Hematopoietic multipotent progenitor cell treated with erythropoietin and hydrocortisone succinate and interleukin-3 and kit ligand, for 15 days (in vitro differentiated cells): Measurements from ENCODE around the gene PPM1F.

Experiments used
- DNase-seq: peaks from one replicate; pipeline ENCODE4 v3.0.0-alpha.2; 2015; ENCODE audit warnings: low spot score

PPM1F gene, protein sequence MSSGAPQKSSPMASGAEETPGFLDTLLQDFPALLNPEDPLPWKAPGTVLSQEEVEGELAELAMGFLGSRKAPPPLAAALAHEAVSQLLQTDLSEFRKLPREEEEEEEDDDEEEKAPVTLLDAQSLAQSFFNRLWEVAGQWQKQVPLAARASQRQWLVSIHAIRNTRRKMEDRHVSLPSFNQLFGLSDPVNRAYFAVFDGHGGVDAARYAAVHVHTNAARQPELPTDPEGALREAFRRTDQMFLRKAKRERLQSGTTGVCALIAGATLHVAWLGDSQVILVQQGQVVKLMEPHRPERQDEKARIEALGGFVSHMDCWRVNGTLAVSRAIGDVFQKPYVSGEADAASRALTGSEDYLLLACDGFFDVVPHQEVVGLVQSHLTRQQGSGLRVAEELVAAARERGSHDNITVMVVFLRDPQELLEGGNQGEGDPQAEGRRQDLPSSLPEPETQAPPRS

DNA sequence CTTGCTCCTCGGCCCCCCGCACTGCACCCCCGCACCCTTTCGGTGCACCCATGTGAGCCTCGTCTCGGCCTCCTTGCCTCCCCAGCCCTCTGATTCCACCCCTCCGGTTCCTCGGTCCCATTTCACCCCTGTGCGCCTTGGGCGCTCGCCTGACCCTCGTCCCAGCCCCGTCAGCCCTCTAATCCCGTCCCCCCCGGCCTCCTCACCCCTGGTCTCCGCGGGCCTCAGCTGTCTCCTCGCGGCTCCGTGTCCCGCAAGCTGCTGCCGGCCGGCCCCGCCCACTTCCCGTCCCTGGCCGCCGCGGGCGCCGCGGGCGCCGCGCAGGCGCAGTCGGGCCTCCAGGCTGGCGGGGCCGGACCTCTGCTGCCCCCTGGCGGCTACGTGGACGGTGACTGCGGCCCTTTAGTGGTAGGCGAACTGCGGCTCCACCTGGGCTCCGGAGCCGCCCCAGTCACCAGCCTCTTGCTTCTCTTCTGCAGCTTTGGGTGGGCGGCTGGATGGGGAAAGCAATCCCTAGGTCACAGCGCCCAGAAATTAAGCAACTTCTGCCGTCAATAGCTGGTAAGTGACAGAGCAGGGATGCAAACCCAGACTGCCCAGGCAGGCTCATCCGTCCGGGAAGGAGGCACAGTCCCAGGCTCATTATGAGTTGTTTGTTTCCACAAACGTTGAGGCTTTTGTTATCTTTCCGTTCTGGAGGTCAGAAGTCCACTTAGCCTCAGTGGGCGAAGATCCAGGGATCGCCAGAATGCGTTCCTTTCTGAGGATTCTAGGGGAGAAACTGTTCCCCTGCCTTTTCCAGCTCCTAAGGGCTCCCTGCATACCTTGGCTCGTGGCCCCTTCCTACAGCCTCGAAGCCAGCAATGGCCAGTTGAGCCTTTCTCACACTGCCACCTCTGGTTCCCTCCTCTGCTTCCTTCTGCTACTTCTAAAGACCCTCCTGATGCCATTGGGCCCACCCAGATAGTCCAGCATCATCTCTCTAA is at the start of gene PPM1F:
Gene PPM1F, minus strand, starts transcription at position 263 of the 986 bp plus-strand sequence. CDS start 6,800 bp downstream, outside the sequence.
- DNase-seq = peak; percentile 91

DNA sequence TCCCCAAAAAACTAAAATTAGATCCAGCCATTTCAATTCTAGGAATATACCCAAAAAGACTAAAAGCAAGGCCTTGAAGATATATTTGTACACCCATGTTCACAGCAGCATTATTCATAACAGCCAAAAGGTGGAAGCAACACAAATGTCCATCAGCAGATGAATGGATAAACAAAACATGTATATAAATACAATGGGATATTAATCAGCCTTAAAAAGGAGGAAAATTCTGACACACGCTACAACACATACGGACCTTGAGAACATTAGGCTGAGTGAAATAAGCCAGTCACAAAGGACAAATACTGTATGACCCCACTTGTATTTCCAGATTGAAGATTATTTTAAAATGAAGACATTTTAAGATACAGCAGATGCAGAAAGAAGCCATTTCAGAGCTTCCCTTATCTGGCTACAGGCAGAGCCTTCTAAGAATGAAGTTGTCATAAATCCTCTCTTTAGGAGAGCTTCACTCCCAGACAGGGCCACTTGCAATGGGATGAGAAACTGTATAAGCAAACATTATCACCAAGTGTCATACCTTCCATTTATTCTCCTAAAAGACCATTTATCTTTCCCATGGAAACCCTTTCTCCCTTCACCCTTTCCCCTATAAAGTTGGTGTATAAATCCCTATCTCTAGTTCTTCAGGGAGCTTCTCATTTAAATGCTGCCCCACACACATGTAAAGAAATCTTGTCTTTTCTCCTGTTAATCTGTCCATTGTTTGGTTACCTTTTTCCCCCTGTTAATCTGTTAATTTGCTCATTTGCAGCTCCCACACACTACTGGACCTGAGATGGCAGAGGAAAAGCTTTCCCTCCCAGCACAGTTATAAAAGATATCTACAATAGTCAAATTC is 49.2 kb upstream of the PPM1F start:
- DNase-seq = no peak

- no peak for DNase-seq
Observed at GRCh38 chr22:21998595-21999247, 46.1 kb upstream of the PPM1F start.

- DNase-seq = no peak
Observed at GRCh38 chr22:21996175-21996720, 43.6 kb upstream of the PPM1F start.

- no peak for DNase-seq
Observed at GRCh38 chr22:21995660-21996059, 43.0 kb upstream of the PPM1F start.

DNA sequence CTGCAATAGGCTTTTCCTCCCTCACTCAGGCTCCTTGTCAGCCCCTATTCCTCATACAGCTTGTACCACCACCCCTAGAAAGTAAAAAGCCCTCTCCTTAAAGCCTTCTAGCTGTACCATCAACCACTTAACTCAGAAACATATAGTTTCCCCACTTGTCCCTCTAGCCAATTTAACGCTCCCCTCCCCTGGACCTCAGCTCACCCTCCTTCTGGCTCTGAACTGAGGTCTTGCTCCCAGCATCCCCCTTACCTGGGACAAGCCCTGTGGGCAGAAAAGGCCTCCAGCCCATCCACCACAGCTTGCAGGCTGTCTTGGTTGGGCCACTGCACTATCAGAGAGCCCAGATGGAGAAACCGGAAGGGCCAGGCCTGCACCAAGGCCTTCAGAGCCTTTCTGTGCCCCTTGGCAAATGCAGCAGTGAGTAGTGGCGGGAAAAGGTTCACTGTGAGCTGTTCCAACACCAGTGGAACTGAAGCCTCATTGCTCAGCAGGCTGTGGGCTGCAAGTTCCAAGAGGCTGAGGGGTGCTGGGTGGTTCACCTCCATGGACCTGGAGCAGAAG is 42.3 kb upstream of the PPM1F start:
- no peak for DNase-seq

DNA sequence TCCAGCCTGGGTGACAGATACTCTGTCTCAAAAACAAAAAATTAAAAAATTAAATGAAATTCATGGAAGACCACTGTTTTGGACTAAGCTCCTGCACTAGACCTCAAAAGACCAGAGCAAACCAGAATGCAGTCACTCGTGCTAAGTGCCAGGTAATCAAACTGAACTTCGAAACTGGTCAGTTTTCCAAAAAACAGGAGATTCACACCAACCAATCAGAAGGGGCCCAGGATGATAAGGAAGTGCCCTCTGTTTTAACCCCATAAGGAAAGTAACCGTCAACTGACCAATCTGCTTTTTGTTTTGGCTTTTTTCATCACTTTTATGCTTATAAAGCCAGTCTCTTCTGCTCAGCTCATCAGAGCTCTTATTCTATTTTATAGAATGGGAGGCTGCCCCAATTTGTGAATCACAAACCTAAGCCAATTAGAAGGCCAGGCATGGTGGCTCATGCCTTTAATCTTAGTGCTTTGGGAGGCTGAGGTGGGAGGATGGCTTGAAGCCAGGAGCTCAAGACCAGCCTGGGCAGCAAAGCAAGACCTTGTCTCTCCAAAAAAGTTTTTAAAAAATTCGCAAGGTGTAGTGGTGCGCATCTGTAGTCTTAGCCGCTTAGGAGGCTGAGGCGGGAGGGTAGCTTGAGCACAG is 40.1 kb upstream of the PPM1F start:
- DNase-seq = no peak

DNA sequence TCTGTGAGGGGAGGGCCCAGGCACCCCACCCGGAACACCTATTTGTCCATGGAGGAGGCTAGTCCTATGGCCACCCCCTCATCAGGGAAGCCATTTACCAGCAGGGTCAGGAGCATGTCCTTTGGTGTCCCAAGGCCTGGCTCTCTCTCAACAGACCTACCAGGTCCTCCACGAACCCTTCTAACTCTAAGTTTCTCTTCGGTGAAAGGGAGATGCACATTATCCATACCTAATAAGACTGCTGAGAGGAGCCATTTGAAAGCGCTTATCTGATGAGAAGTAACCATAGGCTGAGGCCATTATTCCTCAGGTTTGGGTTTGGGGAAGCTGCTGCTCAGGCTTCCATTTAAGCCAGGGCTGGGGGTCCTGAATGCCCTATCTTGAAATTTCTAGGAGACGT is 39.1 kb upstream of the PPM1F start:
- no peak for DNase-seq

DNA sequence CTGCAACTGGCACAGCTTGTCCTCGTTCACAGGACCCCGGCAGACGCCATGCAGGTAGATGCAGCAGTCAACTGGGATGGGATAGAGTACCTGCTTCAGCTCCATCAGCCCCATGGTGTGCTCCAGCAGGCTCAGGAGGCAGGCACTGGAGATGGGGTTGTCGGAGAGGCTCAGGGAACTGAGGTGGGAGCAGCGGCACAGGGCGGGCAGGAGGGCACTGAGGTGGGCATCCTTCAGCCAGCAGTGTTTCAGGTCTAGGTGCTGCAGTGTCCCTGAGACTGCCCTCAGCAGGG is 38.6 kb upstream of the PPM1F start:
- DNase-seq = no peak

DNA sequence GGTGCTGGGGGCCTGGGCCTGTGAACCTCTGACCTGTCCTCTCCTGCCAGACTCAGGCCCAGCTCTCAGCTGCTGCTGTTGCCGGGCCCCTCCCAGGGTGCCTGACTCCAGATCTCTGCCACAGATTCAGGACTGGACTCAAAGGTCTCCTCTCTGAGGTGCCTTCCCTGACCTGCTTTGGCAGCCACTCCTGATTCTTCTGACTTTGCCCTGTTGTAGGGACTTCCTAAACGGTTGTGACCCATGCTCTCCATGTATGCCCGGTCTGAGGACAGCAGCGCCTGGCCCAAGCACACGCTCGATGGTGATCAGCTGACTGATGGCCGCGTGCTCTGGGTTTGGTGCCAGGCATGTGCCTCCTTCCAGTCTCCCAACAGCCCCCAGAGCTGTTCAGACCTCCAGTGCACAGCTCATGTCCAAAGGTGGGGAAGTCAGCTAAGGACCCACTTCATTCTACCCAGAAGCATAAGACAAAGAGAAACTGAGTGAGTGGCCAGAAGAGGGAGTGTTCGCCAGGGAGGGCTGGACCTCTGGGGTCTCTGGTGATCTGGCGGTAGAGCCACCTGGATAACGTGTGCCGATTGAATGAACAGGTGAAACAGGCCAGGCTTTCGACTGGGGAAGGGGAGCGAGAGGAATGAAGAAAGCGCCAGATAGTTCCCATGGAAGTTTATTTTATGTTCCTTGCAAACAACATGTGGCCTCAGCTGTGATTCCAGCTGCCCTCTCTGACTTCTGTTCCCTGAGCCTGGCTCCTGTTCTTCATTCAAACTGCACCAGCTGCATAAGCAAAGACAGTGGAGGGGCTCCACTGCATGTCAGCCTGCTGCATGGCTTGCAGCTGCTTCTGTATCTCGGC is 38.0 kb upstream of the PPM1F start:
- DNase-seq = no peak

DNA sequence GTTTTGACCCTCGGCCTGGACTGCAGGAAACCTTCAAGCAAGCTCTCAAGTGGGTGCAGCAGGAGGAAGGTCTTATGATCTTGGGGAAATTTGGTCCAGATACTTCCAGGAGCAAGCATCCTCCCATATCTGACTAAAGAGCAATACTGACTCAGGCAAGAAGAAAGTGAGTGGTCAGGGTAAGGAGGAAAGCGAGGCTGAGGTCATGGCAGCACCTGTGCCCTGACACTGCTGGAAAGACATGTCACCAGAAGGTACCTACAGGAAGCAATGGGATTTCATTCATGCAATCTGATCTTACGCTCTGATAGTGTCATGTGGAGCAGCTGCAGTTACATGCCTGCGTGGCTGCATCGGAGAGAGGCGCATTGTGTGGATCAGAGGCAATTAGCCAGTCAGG is 36.4 kb upstream of the PPM1F start:
- no peak for DNase-seq

- no peak for DNase-seq
Observed at GRCh38 chr22:21985214-21985613, 32.6 kb upstream of the PPM1F start.

DNA sequence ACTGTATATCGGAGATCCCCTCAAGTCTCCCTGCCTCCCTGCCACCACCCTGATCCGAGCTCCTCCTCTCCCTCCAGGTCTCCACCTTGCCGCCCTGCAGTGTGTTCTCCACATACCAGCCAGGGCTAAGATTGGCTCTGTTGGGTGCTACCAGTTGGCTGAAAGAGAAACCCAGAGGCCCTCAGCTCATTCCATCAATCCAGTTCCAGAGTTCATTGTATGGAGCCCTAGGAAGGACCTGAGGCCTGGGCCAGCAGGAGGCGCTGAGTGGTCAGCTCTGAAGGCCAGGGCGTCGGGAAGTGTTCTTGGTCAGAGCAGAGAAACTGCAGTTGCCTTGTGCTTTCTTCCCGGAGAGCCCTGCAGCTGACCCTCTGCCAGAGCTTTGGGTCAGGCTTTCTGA is 32.1 kb upstream of the PPM1F start:
- no peak for DNase-seq

DNA sequence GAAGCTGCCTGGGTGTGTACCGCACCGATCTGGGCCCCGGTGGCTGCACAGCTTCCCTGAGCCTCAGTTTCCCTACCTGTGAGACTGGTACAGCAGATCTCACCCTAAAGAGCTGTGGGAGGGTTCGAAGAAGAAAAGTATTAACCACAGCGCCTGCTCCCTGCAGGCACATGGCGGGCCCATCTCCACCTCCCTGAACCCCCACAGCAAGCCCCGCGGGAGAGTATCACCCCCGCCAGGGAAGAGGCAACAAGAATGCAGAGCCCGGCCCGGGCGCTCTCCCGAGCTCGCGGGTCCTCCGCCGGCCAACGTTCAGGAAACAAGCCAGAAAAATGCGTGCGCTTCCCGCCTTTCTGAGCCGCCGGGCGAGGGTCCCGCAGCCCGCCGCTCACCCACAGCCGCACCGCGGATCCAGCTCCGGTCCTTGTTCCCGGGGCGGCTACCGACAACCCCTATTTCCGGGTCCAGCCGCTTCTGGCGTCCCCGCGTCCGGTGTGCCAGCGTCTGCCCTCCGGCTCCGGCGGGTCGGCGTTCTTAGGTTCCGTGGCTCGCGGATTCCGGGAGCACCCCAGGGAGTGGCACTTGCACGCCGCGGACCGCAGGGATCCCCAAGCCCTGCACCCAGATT is 29.8 kb upstream of the PPM1F start, which contains the start of gene TOP3B:
Gene TOP3B, minus strand, starts transcription at position 450 of the 628 bp plus-strand sequence. CDS start 7,078 bp downstream, outside the sequence.
- peak; percentile 76 for DNase-seq

- DNase-seq = no peak
Observed at GRCh38 chr22:21981874-21982273, 29.2 kb upstream of the PPM1F start.

DNA sequence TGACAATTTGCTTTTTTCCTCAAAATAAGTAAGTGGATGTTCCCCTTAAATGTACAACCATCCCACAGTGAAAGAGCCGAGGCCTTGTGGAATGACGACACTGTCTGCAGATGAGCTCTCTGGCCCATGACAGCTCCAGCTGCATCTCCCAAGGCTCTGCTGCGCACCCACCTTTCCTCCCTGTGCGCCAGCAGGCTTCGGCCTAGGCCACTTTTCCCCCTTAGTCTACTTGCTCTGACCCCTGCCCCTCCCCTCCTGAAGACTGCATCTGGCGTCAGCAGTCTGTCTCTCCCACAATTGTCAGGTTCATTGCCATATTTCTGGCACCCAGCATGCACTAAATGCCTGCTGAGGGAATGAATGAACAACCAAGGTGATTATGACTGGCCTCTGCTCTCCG is 27.9 kb upstream of the PPM1F start:
- no peak for DNase-seq

GRCh38 chr22:21978564-21979386 is 26.1 kb upstream of the PPM1F start:
- no peak for DNase-seq

GRCh38 chr22:21977814-21978213 is 25.2 kb upstream of the PPM1F start:
- no peak for DNase-seq
